NCI-H1092 (cell line): ENCODE measurements around the gene TWF2.

Experiments
- DNase-seq: peaks from one replicate; lab custom pipeline; 2025; lab: John Stamatoyannopoulos, UW

The TWF2 gene

DNA sequence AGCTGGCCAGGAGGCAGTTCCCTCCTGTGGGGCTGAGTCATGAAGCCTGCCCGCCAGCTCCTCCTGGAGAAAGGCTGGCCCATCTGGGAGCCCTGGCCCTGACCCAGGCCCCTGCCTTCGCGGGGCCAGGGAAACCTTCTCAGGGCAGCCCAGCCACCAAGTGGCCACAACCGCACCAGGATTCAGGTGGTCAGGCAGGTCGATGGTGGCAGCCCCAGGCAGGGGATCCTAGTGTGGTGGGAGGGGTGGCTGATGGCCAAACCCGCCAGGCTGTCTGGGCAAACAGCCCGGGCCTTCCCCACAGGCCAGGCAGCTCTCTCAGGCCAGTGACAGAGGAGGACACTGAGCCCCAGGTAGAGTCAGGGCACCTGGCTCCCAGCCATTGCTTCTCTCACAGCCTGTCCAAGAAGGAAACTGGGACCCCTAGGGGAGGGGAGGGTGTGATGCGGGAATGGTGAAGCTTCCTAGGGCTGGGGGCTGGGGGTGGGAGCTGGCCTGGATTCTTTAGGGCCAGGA lies 1.2 kb downstream of the TWF2 start:
- no peak for DNase-seq

DNA sequence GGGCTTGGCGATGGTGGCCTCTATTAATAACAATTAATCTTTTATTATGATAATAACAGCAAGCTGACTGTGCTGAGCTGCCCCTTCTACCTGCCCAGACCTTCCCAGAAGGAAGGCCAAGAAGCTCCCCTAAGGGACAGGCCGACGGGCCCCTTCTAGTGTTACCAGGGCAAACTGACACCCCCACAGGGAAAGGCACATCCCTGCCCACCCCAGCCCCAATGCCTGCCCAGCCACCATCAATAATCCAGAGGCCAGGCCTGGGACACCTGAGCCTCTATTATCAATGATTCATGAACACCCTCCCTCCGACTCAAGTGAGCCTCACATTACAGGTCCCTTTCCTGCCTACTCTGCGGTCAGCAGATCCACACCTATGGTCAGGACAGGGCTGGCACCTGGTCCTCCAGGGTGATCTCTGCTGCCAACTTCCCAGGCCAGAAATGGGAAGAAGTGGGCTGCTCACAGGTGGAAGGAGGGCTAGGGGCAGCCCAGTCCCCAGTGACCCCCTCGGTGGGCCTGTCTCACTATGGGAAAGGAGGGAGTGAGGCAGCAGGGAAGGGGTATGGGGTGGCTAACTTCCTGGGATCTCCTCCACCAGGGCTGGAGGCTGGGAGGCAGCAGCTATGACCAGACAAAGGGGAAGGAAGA lies 1.8 kb downstream of the TWF2 start:
- no peak for DNase-seq

DNA sequence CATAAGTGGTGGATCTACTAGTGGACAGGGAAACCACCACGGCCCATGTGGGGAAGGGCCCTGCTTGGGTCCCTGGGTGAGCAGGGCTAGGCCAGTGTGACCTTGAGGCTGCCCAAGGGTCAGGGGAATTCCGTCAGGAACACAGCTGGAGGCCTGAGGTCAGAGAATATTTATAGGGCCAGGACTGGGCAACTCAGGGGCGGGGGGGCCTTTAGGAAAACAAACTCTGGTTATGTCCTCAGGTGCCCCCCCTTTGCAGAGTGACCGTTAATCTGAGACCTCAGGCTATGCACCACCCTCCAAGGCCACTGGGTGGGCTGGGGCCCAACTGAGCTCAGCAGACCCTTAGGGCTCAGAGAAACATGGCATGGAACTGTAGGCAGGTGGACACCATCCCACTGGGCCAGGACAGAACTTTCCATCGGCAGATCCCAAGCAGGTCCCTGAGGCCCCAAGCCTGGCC lies 2.5 kb downstream of the TWF2 start:
- DNase-seq, result no peak

DNA sequence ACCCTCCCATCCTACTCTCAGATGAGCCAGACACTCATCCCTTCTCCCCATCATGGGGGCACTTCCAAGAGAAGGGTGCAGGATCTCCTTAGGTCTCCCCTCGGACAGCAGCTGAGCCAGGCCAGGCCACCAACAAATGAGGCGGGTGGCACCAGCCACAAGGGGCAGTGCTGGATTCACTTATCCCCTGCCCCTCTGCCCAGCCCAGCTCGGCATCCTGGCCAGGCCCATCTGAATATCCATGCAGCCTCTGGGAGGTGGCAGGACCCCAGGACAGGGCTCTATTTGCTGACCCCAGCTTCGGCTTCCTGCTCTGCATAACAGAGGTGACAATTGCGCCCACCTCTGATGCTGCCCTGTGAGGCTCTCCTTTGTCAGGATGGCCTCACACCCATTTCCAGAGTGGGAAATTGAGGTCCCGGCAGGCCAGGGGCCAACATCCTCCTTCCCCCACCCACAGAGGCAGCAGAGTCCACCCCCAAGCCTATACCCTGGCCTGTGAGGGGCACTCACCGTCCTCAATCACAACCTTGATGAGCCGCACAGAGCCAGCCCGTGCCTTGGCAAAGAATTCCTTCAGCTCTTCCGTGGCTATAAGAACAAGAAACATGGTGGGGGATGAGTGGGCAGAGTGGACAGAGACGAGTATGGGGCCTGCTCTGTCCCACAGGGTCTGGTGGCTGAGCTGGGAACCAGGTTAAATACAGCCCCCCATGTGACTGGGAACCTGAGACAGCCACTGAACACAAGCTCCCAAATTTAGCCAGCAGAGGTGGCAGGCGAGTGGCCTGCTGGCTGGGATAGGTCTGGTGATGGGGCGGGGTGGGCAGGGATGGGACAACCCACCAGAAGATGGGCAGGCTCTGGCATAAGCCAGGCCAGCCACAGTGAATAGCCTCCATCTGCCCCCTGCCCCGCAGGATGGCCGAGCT lies 4.2 kb downstream of the TWF2 start:
- no peak for DNase-seq

DNA sequence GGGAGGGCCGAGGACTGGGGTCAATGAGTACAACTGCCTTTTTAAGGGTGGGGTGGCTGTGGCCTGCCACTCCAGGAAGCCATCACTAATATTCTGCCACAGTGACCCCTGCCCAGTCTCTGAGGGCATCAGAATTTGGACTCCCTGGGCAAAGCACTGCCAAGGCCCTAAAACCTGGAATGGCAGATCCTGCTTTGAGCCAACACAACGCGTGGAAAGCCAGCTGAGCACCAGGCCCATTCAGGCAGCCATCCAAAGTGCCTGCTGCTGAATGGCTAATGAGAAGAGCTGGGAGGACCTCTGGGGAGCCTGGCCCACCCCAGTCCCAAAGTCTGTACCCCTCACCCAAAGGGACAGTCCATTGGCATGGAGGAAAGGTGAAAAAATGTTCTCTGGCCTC lies 5.0 kb downstream of the TWF2 start:
- no peak for DNase-seq

DNA sequence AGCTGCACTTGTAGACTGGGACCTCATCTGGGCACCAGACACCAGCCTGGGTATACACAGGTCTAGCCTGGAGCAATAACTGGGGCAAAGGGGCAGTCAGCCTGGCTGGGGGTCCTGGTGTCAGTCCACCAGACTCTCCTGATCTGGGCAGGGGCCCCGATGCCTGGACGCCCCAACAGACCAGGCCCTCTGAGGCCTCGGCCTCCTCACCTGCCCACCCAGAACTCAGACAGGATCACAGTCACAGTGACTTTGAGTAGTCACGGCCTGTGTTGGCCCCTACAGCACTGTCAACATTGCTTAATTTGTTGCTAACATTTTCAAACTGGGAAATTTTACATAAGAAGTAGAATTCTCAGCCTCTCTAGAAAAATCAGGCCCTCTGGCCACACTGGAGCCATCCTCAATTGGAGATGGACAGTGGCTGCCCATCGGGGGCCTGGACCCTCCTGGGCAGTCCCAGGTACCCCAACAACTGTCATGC lies 5.8 kb downstream of the TWF2 start:
- DNase-seq, result no peak

DNA sequence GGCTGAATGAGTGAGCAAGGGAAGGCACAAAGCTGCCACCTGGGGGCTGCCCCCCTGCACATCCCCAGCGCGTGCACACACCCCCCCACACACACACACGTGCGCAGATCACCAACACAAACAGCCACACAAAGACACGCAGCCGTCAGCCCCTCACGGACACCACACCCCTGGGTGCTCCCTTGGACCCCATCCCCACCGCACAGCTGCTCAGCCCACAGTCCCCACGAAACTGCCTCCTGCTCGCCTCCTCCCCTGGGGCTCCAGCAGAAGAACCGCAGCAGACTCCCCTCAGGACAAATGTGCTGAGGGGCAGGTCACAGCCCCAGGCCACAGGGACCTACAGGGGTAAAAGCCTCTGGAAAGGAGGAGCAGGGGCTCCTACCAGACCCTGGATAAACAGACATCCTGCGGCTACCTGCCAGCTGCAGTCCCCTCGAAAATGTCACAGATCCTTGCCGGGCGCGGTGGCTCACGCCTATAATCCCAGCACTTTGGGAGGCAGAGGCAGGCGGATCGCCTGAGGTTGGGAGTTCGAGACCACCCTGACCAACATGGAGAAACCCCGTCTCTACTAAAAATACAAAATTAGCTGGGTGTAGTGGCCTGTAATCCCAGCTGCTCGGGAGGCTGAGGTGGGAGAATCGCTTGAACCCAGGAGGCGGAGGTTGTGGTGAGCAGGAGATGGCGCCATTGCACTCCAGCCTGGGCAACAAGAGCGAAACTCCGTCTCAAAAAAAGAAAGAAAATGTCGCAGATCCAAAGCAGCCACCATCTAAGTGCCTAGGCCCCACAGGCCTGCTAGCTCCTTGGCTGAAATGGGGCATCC lies 6.5 kb downstream of the TWF2 start:
- DNase-seq, result no peak

DNA sequence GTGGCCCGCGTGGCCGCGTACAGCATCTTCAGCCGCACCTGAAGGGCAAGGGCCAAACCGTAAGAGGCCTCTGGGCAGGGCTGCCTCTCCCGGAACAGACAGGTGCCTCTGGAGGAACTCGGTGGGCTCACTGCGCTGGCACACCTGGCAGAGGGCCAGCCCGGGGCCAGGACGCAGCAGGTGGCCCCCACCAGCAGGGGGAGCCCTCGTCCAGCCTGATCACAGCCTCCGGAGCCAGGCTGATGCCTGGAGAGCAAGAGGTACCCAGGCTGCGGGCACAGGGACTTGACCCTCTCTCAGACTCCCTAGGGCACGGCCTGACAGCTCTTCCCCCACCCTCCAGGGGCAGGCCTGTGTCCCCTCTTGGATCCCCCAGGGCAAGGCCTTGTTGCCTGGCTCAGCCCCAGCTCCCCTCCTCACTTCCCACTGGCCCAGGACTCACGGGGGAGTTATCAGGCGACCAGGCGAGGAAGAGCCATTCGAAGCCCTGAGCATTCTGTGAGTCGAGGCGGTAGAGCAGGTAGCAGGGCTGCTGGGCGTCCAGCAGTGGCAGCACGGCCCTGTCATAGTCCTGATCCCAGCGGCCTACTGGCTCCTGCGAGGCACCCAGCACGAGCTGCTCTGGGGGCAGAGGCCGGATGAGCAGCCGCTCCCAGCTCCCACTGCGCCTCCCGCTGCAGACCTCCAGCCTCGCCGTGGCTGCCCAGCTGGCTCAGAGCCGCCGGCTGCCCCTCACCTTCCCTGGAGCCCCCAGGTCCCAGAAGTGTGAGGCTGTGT lies 7.3 kb downstream of the TWF2 start:
- DNase-seq, result no peak

DNA sequence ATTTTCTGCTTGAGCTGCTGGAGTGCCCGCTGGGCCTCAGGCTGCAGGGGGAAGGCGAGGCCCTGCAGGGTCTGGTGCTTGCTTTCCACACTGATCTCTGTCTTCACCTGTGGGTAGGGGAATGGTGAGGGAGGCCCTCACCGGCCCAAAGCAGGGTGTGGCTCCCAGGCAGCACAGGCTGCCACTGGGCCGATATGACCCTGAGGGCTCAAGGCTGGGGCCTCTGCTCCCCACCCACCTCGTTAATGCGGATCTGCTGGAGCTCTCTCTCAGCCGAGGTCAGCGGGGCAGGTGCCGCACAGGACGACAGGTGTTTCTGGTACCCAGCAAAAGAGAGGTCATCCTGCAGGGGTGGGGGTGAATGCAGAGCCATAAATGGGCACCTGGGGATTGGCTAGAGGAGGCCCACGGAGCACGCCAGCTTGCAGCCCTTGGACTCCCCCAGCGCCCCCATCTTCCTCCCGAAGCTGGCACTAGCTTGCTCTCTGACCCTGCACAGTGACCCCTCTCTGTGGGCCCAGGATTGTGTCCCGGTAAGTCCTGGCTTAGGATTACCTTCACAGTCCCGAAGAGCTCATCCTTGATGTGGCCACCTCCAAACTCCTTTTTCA lies 8.0 kb downstream of the TWF2 start:
- DNase-seq, result no peak

DNA sequence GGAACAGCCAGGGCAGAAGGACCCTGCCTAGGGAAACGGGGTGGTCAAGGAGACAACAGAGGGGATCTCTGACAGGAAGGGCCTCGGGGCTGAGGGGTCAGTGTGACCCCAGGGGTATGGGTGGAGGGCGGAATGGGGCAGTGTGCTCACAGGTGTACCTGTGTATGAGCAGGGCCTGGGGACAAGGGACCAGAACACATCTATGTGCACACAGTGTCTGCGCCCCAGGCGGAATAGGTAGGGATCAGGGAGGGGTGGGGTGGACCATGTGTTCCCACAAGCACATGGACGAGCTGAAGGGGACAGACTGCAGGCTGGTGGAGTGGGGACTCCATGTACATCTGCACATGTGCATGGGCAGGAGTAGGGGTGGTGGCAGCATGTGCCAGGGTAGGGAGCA lies 8.5 kb downstream of the TWF2 start:
- DNase-seq, result no peak

DNA sequence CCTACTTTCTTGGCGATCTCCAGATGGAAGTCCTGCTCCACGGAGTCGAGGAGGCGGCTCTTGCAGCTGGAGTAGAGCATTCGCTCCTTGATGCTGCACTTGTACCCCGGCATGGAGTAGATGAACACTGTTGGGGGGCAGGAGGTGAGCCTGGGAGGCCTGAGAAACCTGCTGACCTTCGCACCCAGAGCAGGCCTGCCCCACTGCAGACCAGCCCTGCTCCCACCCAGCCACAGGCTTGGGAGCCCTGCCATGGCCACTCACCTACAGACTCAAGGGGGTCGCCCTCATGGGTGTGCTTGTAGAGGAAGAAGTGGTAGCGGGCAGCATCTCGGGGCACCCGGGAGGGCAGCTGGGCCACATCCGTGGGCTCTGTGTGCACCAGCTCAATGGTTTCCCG lies 9.3 kb downstream of the TWF2 start:
- DNase-seq, result no peak

DNA sequence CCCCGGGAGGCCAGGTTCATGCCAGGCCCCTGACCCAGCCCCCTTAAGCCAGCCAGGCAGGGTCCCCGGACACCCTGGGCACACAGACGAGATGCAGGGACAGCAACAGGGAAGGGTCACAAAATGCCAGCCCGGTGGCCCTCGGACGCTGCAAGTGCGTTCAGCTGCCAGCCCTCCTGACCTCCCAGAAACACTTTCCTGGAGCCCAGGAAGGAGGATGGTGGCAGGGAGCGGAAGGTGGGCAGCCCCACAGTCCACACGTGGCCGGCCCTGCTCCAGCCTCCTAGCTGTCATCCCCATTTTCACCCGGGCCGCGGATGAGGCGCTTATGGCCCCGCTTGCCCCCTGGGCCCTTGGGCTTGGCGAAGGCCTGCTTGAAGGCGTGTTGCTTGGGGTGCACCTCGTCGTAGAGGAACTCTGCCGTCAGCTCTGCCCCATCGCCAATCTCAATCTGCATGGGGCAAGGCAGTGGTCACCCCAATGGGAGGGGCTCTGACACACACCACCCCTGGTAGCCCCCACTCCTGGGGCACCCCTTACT lies 10.1 kb downstream of the TWF2 start:
- no peak for DNase-seq

DNA sequence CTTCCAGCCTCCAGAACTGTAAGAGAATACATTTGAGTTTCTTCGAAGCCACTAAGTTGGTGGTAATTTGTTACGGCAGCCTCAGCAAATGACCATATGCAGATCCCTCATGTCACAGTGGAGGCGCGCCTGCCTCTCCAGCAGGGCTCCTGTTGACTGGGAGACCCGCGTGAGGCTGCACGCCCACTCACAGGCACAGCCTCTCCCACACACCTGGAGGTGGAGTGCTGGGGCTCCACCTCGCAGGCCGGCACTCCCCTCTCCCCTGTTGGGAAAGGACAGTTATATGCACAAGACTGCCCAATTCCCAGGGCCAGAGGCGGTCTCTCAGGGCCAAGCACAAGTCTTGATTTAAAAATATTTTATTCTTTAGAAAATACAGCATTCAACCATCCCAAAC lies 10.7 kb downstream of the TWF2 start:
- DNase-seq, result no peak

DNA sequence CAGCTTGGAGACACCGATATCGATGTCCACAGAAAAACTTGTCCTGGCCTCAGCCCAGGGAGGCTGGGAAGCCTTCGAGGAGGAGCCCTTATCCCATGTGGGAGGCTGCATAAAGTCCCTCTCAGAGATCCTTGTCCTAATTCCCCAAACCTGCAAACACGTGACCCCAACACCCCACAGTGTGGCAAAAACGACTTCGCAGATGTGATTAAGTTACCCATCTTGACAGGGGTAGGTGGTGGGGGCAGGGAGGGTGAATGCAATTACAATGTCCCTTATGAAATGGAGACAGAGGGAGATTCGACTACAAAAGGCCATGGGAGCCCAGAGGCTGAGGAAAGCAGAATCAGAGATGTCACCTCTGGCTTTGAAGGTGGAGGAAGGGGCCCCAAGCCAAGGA lies 11.2 kb downstream of the TWF2 start:
- DNase-seq, result no peak

DNA sequence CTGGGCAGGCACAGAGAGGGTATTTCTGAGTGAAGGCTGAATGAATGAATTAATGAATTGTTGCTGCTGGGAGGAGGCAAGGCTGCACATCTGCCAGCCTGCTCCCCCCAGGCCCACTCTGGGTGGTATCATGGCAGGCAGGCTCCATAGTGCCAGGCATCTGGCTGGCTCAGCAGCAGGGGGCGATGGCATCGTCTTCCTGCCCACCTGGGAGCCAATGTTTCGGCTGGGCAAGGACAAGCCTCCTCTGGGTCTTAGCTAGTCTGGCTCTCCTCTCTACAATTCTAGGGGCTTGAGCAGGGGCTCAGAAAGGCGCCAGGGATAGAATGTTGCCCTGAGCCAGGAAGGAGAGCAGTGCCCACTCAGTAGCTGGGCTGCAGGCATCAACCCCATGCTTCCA lies 11.8 kb downstream of the TWF2 start:
- no peak for DNase-seq

DNA sequence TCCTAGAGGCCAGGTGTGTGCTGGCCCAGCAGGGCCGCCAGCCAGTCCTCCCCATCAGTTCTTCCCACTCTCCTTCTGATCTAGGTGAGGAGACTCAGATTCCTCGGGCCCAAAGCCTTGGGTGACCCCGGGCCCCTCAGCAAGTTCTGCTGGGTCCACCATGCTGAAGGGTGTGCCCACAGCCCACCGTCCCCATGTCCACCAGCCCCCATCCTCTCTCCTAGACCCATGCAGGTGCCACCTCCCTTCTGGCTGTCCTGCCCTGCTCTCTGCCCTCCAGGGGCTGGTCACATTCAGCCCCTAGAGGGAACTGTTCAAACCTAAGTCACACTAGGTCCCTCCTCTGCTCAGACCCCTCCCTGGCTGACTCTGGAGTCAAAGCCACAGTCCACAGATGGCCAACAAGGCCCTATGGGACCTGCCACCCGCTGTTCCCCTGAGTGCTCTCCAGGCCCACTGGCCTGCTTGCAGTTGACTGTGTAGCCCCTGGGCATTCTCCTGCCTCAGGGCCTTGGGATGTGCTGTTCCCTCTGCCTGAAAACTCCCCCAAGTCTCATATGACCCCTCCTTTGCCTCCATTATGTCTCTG lies 12.6 kb downstream of the TWF2 start:
- DNase-seq, result no peak

DNA sequence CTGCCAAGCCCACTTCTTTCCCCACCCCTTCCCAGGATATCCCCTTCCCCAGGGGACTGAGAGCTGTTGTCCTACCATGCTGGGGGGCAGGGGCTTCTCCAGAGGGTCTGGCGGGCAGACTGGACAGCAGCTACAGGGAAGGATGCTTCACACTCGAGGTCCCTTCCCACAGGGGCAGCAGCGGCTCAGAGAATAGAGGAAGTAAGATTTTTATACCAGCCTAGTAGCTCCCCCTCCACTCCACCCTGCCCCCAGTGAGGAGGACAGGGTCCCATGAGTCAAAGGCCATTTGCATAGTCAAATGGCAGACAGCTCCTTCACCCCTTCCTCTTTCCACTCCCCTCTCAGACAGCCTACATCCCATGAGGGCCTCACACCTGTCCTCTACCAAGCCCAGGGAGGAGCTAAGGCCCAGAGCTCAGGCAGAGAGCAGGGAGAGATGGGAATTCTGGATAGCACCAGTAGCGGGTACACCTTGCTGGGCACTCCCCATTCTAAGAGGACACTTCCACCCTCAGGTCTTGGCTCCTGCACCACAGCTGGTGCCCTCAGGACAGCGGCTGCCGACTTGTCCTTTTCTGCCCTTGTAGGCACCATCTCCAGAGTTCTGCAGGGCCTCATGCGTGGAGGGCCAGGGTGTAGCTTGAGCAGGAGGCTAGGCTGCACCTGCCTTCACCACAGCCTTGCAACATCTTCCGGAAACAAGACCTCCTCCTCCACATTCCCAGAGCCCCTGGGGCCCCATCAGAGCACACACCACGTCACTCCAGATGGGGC lies 13.3 kb downstream of the TWF2 start, which contains the start of gene TLR9:
Gene TLR9 (minus strand): TSS at position 194 of the 777 bp plus-strand sequence. CDS start 116 bp downstream, at position 78.
- DNase-seq, result no peak

DNA sequence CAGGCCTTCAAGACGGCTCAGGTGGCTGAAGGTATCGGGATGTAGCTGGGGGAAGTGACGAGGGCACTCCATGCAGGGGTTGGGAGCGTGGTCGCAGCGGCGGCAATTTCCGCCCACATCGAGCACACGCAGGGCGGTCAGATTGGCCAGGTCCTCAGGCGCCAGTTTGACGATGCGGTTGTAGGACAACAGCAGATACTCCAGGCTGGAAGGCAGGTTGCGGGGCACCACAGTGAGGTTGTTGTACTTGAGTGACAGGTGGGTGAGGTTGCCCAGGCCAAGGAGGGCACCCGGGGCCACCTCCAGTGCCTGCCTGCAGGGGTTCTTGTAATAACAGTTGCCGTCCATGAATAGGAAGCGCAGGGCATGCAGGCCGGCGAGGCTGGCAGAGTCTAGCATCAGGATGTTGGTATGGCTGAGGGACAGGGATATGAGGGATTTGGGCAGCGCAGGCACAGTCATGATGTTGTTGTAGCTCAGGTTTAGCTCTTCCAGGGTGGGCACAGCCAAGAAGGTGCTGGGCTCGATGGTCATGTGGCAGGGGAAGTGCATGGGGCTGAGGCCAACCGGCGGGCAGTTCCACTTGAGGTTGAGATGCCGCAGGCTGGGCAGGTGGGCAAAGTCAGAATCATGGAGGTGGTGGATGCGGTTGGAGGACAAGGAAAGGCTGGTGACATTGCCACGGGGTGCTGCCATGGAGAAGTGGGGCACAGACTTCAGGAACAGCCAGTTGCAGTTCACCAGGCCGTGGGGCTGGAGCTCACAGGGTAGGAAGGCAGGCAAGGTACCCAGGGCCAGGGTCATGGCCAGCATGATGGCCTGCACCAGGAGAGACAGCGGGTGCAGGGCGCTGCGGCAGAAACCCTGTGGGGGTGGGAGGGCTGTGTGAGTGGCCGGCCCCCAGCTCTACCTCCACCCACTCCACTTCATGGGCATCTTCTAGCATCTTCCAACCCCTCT lies 15.2 kb downstream of the TWF2 start:
- DNase-seq, result no peak
